NT2/D1 (cell line): Measurements from ENCODE around the gene SULT2A1.

Experiments
- SUZ12 ChIP-seq: IDR thresholded peaks from 2 replicates; pipeline ENCODE4 v1.6.1; 2011; ENCODE audit not compliant: insufficient read length, insufficient read depth; ENCODE audit errors: extremely low read depth
- YY1 ChIP-seq: IDR thresholded peaks from 2 replicates; pipeline ENCODE4 v1.6.1; 2011; ENCODE audit not compliant: insufficient read length, insufficient read depth
- ZNF274 ChIP-seq: IDR thresholded peaks from 2 replicates; pipeline ENCODE4 v1.6.1; 2011; ENCODE audit warnings: mild to moderate bottlenecking, low read depth, low read length

GRCh38 chr19:47848425-47848822, 37.7 kb downstream of the SULT2A1 start:
- TF ChIP-seq SUZ12 (no peak), ZNF274 (no peak), YY1 (no peak)
